ENCODE results near the gene INTS13. TPM values are rescaled to one million over a fixed set of nuclear protein-coding genes. Genes with fewer than 3 reads are reported as not detected.

Gene INTS13
- total and polyA plus RNA-seq, 4 donors, result 12.4 to 21.8 (median 17.9) TPM

DNA sequence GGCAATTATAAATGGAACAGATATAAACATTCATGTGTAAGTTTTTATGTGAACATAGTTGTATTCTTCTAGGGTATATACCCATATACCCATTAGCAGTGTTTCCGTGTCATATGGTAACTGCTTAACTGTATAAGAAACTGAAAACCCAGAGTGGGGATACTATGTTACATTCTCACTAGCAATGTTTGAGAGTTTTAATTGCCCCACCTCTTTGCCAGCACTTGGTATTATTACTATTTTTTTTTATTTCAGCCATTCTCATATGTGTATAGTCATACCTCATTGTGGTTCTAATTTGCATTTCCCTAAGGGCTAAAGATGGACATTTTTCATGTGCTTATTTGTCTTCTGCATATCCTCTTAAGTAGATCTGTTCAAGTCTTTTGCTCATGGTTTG is 76.1 kb downstream of the INTS13 start:
- no peak for ATAC-seq (ENCODE audit: insufficient read depth, low FRiP score)
- H3K9ac ChIP-seq (ENCODE audit: insufficient read depth in 1 of 2, low read length in 2 of 2), result no peak overlapping the region

DNA sequence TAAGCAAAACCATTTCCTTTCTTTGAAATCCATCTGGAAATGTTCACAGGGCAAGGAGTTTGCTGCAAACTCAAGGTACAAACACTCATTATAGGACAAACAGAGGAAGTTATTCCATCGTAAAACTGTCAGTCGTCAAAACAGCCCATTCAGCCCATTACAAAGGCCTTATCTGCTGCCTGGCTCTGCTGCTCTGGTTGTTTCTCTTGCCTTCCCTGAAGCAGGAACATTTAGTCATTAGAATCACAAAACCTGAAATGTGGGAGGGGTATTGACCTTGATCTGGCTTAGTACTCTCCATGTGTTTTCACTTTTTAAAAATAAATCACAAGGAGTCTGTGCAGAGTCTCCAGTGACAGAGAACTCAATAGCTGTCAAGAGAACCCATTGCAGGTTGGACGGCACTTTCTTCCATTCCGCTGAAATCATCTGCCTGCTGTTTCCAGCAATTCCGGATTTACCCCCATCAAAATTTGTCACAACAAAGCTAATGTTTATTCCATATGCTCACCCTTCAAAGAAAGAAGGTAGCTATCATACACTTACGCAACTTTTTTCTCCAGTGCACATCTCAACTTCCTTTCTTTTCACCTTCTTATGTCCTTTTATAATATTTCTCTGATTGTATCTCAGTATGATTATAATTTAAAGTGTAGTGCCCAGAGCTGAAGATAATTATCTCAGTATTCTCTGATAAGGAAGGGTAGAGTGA is 80.2 kb downstream of the INTS13 start:
- TF ChIP-seq, protein P1, sequence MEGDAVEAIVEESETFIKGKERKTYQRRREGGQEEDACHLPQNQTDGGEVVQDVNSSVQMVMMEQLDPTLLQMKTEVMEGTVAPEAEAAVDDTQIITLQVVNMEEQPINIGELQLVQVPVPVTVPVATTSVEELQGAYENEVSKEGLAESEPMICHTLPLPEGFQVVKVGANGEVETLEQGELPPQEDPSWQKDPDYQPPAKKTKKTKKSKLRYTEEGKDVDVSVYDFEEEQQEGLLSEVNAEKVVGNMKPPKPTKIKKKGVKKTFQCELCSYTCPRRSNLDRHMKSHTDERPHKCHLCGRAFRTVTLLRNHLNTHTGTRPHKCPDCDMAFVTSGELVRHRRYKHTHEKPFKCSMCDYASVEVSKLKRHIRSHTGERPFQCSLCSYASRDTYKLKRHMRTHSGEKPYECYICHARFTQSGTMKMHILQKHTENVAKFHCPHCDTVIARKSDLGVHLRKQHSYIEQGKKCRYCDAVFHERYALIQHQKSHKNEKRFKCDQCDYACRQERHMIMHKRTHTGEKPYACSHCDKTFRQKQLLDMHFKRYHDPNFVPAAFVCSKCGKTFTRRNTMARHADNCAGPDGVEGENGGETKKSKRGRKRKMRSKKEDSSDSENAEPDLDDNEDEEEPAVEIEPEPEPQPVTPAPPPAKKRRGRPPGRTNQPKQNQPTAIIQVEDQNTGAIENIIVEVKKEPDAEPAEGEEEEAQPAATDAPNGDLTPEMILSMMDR (IDR thresholded peaks at IDR 0.05; ENCODE audit: control extremely low read depth, extremely low read depth), result no peak
- no peaks in the 10 kb centered on the region for H3K27me3 ChIP-seq (ENCODE audit: control insufficient read depth in 3 of 3, insufficient read depth in 3 of 3, low read length in 2 of 3)
- no peak overlapping the region for H3K9ac ChIP-seq (ENCODE audit: insufficient read depth in 1 of 2, low read length in 2 of 2)
- H3K4me1 ChIP-seq (ENCODE audit: control insufficient read depth in 5 of 5, insufficient read depth in 5 of 5, low read length in 5 of 5), result peaks cover 0 to 3% (median 0%) of the 10 kb centered on the region in 5 donors
- H3K9me3 ChIP-seq (ENCODE audit: control insufficient read depth in 4 of 4, insufficient read depth in 3 of 4, low read length in 3 of 4), result no peaks in the 10 kb centered on the region
- H3K4me3 ChIP-seq, result no peak overlapping the region
- DNase-seq (no peak), ATAC-seq (ENCODE audit: insufficient read depth, low FRiP score) (no peak)
- H3K36me3 ChIP-seq (ENCODE audit: control insufficient read depth in 4 of 4, insufficient read depth in 4 of 4, low read length in 4 of 4), result no peaks in the 10 kb centered on the region
- 61% methylated on average over 6 of the region's 6 CpGs for WGBS, 2 donors
- H3K27ac ChIP-seq (ENCODE audit: low read depth in 1 of 2, low read length in 1 of 2), result no peak overlapping the region

More for the DNA sequence above, 76.1 kb downstream of the INTS13 start:
- Histone ChIP-seq H3K27me3 (ENCODE audit: control insufficient read depth in 3 of 3, insufficient read depth in 3 of 3, low read length in 2 of 3) (no peaks in the 10 kb centered on the region), H3K27ac (ENCODE audit: low read depth in 1 of 2, low read length in 1 of 2) (no peak overlapping the region), H3K36me3 (ENCODE audit: control insufficient read depth in 4 of 4, insufficient read depth in 4 of 4, low read length in 4 of 4) (no peaks in the 10 kb centered on the region), H3K9me3 (ENCODE audit: control insufficient read depth in 4 of 4, insufficient read depth in 3 of 4, low read length in 3 of 4) (no peaks in the 10 kb centered on the region), H3K4me3 (no peak overlapping the region), H3K4me1 (ENCODE audit: control insufficient read depth in 5 of 5, insufficient read depth in 5 of 5, low read length in 5 of 5) (no peaks in the 10 kb centered on the region)
- TF ChIP-seq, protein P1 (IDR thresholded peaks at IDR 0.05; ENCODE audit: control extremely low read depth, extremely low read depth), result no peak
- WGBS, 2 donors, result 97 to 98% methylated on average over 1 of the region's 1 CpG
- no peak for DNase-seq

DNA sequence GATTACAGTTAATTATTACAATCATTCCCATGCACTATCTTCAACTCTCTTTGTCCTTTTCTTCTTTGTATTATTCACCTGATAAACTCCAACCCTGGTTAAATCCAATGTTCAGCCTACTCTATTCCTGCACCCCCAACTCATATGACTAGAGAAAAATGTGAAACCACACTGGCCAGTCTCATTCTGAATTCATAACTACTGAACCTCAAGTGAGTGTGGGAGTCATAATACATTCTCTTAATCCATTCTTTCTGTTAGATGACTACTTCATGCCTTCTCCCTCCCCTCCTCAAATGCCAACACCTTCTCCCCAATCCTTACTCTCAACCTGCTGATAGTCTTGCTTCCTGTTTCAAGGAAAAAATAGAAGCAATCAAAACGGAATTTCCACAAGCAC is 82.4 kb downstream of the INTS13 start:
- peaks cover 0 to 4% (median 3%) of the 10 kb centered on the region in 5 donors for H3K4me1 ChIP-seq (ENCODE audit: control insufficient read depth in 5 of 5, insufficient read depth in 5 of 5, low read length in 5 of 5)
- H3K36me3 ChIP-seq (ENCODE audit: control insufficient read depth in 4 of 4, insufficient read depth in 4 of 4, low read length in 4 of 4), result no peaks in the 10 kb centered on the region
- no peaks in the 10 kb centered on the region for H3K9me3 ChIP-seq (ENCODE audit: control insufficient read depth in 4 of 4, insufficient read depth in 3 of 4, low read length in 3 of 4)
- no peak overlapping the region for H3K4me3 ChIP-seq
- WGBS, 2 donors, result 30 to 41% methylated on average over 1 of the region's 1 CpG
- H3K9ac ChIP-seq (ENCODE audit: insufficient read depth in 1 of 2, low read length in 2 of 2), result no peak overlapping the region
- DNase-seq (no peak), ATAC-seq (ENCODE audit: insufficient read depth, low FRiP score) (no peak)
- TF ChIP-seq, protein P1 (IDR thresholded peaks at IDR 0.05; ENCODE audit: control extremely low read depth, extremely low read depth), result no peak
- H3K27me3 ChIP-seq (ENCODE audit: control insufficient read depth in 3 of 3, insufficient read depth in 3 of 3, low read length in 2 of 3), result no peaks in the 10 kb centered on the region
- no peak overlapping the region for H3K27ac ChIP-seq (ENCODE audit: low read depth in 1 of 2, low read length in 1 of 2)

Other genes with a start within 250 kb of the INTS13 start
- 10 to 100 TPM; 43.0 to 47.0 TPM for gene ITPR2, start 104.8 kb downstream of the INTS13 start, total RNA-seq
- gene ITPR2, start 104.8 kb downstream of the INTS13 start, polyA plus RNA-seq, result 10 to 100 TPM in 1 of 2 donors, 1 to 10 TPM in 1; 4.1 to 10.1 TPM
- gene FGFR1OP2, start 489 bp upstream of the INTS13 start, total RNA-seq, result 100 to 1,000 TPM in 1 of 2 donors, 10 to 100 TPM in 1; 37.9 to 110 TPM
- 10 to 100 TPM; 32.8 to 40.5 TPM for gene FGFR1OP2, start 489 bp upstream of the INTS13 start, polyA plus RNA-seq
- 10 to 100 TPM; 54.9 to 60.4 TPM for gene TM7SF3, start 76.4 kb upstream of the INTS13 start, total RNA-seq
- gene TM7SF3, start 76.4 kb upstream of the INTS13 start, polyA plus RNA-seq, result 10 to 100 TPM; 28.4 to 36.7 TPM
- gene MED21, start 84.6 kb upstream of the INTS13 start, total RNA-seq, result 100 to 1,000 TPM in 1 of 2 donors, 10 to 100 TPM in 1; 43.9 to 133 TPM
- gene MED21, start 84.6 kb upstream of the INTS13 start, polyA plus RNA-seq, result 10 to 100 TPM; 23.4 to 39.1 TPM
- gene C12orf71, start 144.6 kb upstream of the INTS13 start, total RNA-seq, result not detected
- not detected for gene C12orf71, start 144.6 kb upstream of the INTS13 start, polyA plus RNA-seq

Measured in lung (tissue), 12 donors.